ENCODE results near the gene SLC38A10. TPM values are rescaled to one million over a fixed set of nuclear protein-coding genes. Genes with fewer than 3 reads are reported as not detected.

Gene SLC38A10
- total RNA-seq, 1 experiment from 2014 or later, result 43.8 TPM

- Histone ChIP-seq H2BK120ac (ENCODE audit: low read depth, low read length, poor library complexity, severe bottlenecking) (no peak overlapping the region), H3K27me3 (ENCODE audit: insufficient read depth, low read length) (no peaks in the 10 kb centered on the region), H4K91ac (ENCODE audit: insufficient read length, low read depth, low read length) (no peak overlapping the region), H3K18ac (ENCODE audit: insufficient read length, low read depth, low read length) (no peak overlapping the region), H2AFZ (ENCODE audit: low read length) (no peak overlapping the region), H3K79me2 (ENCODE audit: insufficient read depth, low read length) (no peaks in the 10 kb centered on the region), H3K79me1 (ENCODE audit: insufficient read depth, low read depth, low read length, poor library complexity, severe bottlenecking) (no peaks in the 10 kb centered on the region), H4K20me1 (ENCODE audit: control insufficient read depth, insufficient read depth, insufficient read length) (no peaks in the 10 kb centered on the region), H3K9me3 (ENCODE audit: control insufficient read depth, low read depth, low read length) (no peaks in the 10 kb centered on the region), H3K56ac (ENCODE audit: insufficient read length, low read depth, low read length) (no peak overlapping the region), H3K23me2 (ENCODE audit: insufficient read length, low read depth, low read length, poor library complexity, severe bottlenecking) (peaks cover 2% of the 10 kb centered on the region), H2AK5ac (ENCODE audit: insufficient read length, low read length) (no peak overlapping the region), H3T11ph (ENCODE audit: low read length) (no peak overlapping the region), H2BK5ac (ENCODE audit: insufficient read length, low read length) (no peak overlapping the region), H3K9ac (ENCODE audit: extremely low read depth, insufficient read length, low read length) (no peak overlapping the region), H2BK15ac (ENCODE audit: low read depth, low read length) (no peak overlapping the region), H3K4me2 (ENCODE audit: insufficient read depth, insufficient read length, low read length) (no peak overlapping the region), H2BK12ac (ENCODE audit: insufficient read length, low read depth, low read length) (no peak overlapping the region), H3K14ac (ENCODE audit: insufficient read depth, low read length) (no peak overlapping the region), H2BK20ac (ENCODE audit: low read depth, low read length, poor library complexity, severe bottlenecking) (no peak overlapping the region), H4K8ac (replicated peaks; ENCODE audit: insufficient read length, low read depth, low read length) (no peak overlapping the region), H3K23ac (ENCODE audit: insufficient read length, low read depth, low read length) (no peak overlapping the region), H3K4ac (ENCODE audit: low read depth, low read length) (no peak overlapping the region), H3K4me1 (ENCODE audit: insufficient read depth, low read length) (no peaks in the 10 kb centered on the region), H4K5ac (ENCODE audit: insufficient read length, low read depth, low read length) (no peak overlapping the region), H3K27ac (ENCODE audit: insufficient read length, low read depth, low read length) (no peak overlapping the region)
- WGBS (ENCODE audit: extremely low coverage, insufficient read length, low lambda C conversion rate), result no CpG with 5 or more reads among the region's 18 CpGs
- peaks cover 14 to 63% (median 53%) of the 10 kb centered on the region in 3 experiments for H3K36me3 Mint-ChIP-seq (ENCODE audit: insufficient read depth in 1 of 3, low read depth in 3 of 3)
- H3K9me3 Mint-ChIP-seq, result no peaks in the 10 kb centered on the region
- no peak for TF ChIP-seq CTCF (conservative IDR thresholded peaks at IDR 0.05)
- H3K27me3 Mint-ChIP-seq (ENCODE audit: low read depth), result no peaks in the 10 kb centered on the region
- DNase-seq, result no peak
- H3K27ac Mint-ChIP-seq, result no peak overlapping the region
- no peak overlapping the region for H3K4me3 Mint-ChIP-seq
- H3K4me1 Mint-ChIP-seq, result no peaks in the 10 kb centered on the region
Measured at GRCh38 chr17:81270279-81270678, 24.8 kb downstream of the SLC38A10 start.

Data from H9 (cell line).